Activated naive CD4-positive, alpha-beta T cell treated with anti-CD3 and anti-CD28 coated beads, Interleukin-2, amount 50 U/mL, for 24 hours (primary cell): Measurements from ENCODE around the gene PRTN3.
A peak's percentile ranks its signal among the peaks of the same experiment; 100 is the strongest.
"Not testable (repeated sequence)": the region's sequence is repeated elsewhere in the genome, so short reads cannot be mapped to it uniquely, and the experiment has no call there.

Source experiments
- H3K27ac Mint-ChIP-seq: one replicate; pipeline ENCODE4 v1.8.0; 2021; ENCODE audit warnings: mild to moderate bottlenecking, mixed read lengths
- H3K27me3 Mint-ChIP-seq: one replicate; pipeline ENCODE4 v1.8.0; 2021; ENCODE audit warnings: mixed read lengths
- H3K36me3 Mint-ChIP-seq: one replicate; pipeline ENCODE4 v1.8.0; 2021; ENCODE audit warnings: mixed read lengths
- H3K4me1 Mint-ChIP-seq: one replicate; pipeline ENCODE4 v1.8.0; 2021; ENCODE audit warnings: mixed read lengths
- H3K4me3 Mint-ChIP-seq: one replicate; pipeline ENCODE4 v1.8.0; 2021; ENCODE audit warnings: mild to moderate bottlenecking, mixed read lengths
- H3K9me3 Mint-ChIP-seq: one replicate; pipeline ENCODE4 v1.8.0; 2021; ENCODE audit warnings: mixed read lengths

The PRTN3 gene

GRCh38 chr19:871446-872265 is 30.9 kb downstream of the PRTN3 start:
- H3K36me3 Mint-ChIP-seq = peaks cover 3% of the 10 kb centered on the region
- no peaks in the 10 kb centered on the region for H3K9me3 Mint-ChIP-seq
- peaks cover 12% of the 10 kb centered on the region for H3K4me1 Mint-ChIP-seq
- H3K27me3 Mint-ChIP-seq = no peaks in the 10 kb centered on the region
- peak overlapping the region; percentile 62 for H3K27ac Mint-ChIP-seq
- H3K4me3 Mint-ChIP-seq = peak overlapping the region; percentile 52

DNA sequence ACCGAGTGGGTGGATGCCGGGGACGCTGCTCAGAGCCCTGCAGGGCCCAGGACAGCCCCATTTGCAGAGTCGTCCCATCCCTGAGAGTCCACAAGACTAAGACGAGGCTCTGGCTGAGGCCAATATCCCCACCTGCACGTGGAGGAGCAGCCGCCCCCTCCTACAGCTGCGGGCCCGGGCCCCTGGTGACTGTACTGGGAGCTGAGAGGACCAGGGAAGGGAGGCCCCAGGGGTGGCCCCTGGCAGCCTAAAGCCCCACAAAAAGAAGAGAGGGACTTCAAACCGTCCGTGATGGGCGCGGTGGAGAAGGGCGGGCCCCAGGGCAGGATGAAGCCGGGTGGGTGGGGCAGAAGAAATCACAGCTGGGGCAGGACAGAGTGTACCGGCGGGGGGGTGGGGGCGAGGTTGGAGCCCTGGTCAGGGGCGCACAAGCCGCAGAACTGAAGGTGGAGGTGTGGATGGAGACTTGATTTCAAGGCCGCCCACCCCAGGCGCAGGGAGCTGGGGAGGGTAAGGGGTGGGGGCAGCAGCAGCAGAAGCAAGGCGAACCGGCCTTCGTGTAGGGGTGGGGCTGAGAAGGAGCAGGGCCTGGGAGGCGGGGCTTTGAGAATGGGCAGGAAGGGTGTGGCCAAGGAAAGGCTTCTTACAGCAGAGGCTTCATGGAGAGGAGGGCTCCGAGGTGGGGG is 31.6 kb downstream of the PRTN3 start:
- Mint-ChIP-seq H3K27me3 (no peaks in the 10 kb centered on the region), H3K9me3 (no peaks in the 10 kb centered on the region), H3K4me1 (peaks cover 11% of the 10 kb centered on the region), H3K4me3 (peak overlapping the region; percentile 52), H3K27ac (peak overlapping the region; percentile 17), H3K36me3 (peaks cover 3% of the 10 kb centered on the region)

DNA sequence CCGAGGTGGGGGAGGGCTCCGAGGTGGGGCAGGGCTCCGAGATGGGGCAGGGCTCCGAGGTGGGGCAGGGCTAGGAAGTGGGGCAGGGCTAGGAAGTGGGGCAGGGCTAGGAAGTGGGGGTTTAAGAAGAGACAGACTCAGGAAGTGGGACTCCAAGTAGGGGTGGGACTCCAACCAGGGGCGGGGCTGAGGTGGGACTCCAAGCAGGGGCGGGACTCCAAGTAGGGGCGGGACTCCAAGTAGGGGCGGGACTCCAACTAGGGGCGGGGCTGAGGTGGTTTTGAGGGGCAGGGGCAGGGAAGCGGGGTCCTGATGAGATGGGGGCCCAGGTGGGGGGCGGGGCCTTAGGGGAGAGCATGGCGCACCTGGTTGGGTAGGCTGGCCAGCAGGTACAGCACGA is 32.3 kb downstream of the PRTN3 start:
- H3K36me3 Mint-ChIP-seq = no peaks in the 10 kb centered on the region
- peaks cover 8% of the 10 kb centered on the region for H3K4me1 Mint-ChIP-seq
- H3K27ac Mint-ChIP-seq = no peak overlapping the region
- H3K4me3 Mint-ChIP-seq = no peak overlapping the region
- no peaks in the 10 kb centered on the region for H3K9me3 Mint-ChIP-seq
- H3K27me3 Mint-ChIP-seq = no peaks in the 10 kb centered on the region

DNA sequence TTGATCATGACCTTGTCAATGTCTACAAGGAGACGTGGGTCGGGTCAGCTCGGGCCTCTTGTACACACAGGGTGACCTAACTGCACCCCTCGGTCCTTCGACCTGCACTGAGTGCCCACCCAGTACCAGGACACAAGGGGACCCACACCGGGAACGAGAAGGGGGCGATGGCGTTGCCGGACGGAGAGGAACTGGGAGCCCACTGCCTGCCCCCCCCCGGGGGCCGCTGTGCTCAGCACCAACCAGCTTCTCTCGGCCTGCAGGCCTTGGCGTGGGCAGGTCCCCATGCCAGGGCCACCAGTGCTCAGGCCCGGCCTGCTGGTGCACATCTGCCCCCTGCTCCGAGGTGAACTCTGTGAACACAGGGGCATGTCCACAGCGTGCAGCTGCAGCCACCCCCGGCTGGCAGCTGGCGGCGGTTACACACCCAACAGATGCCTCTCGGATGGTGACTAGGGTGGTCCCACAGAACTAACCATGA is 32.8 kb downstream of the PRTN3 start:
- no peak overlapping the region for H3K27ac Mint-ChIP-seq
- H3K9me3 Mint-ChIP-seq = no peaks in the 10 kb centered on the region
- H3K36me3 Mint-ChIP-seq = no peaks in the 10 kb centered on the region
- H3K4me3 Mint-ChIP-seq = no peak overlapping the region
- peaks cover 8% of the 10 kb centered on the region for H3K4me1 Mint-ChIP-seq
- no peaks in the 10 kb centered on the region for H3K27me3 Mint-ChIP-seq

GRCh38 chr19:875265-875879 is 34.6 kb downstream of the PRTN3 start:
- Mint-ChIP-seq H3K27me3 (no peaks in the 10 kb centered on the region), H3K9me3 (no peaks in the 10 kb centered on the region), H3K27ac (no peak overlapping the region), H3K4me1 (peaks cover 8% of the 10 kb centered on the region), H3K4me3 (no peak overlapping the region), H3K36me3 (no peaks in the 10 kb centered on the region)

DNA sequence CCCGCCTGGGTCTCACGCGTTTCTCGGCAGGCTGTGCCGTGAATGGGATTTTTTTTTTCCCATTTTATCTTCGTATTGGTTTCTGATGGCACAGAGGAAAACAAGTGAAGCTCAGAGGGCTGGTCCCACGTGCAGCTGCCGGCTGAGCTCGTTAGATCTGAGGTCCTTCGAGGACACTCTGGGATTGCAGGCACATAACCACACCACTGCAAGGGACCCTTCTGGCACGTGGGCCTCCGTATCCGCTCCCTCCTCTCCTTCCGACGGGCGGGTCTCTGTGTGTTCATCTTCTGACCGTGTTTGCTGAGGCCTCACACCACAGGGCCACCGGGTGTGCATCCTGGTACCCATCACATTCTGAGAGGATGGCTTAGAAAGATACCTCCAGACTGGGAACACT is 35.3 kb downstream of the PRTN3 start:
- H3K27me3 Mint-ChIP-seq = no peaks in the 10 kb centered on the region
- no peak overlapping the region for H3K4me3 Mint-ChIP-seq
- no peaks in the 10 kb centered on the region for H3K9me3 Mint-ChIP-seq
- H3K4me1 Mint-ChIP-seq = peaks cover 8% of the 10 kb centered on the region
- H3K27ac Mint-ChIP-seq = no peak overlapping the region
- no peaks in the 10 kb centered on the region for H3K36me3 Mint-ChIP-seq

GRCh38 chr19:876780-877314 is 36.0 kb downstream of the PRTN3 start:
- Mint-ChIP-seq H3K4me3 (no peak overlapping the region), H3K27ac (no peak overlapping the region)

DNA sequence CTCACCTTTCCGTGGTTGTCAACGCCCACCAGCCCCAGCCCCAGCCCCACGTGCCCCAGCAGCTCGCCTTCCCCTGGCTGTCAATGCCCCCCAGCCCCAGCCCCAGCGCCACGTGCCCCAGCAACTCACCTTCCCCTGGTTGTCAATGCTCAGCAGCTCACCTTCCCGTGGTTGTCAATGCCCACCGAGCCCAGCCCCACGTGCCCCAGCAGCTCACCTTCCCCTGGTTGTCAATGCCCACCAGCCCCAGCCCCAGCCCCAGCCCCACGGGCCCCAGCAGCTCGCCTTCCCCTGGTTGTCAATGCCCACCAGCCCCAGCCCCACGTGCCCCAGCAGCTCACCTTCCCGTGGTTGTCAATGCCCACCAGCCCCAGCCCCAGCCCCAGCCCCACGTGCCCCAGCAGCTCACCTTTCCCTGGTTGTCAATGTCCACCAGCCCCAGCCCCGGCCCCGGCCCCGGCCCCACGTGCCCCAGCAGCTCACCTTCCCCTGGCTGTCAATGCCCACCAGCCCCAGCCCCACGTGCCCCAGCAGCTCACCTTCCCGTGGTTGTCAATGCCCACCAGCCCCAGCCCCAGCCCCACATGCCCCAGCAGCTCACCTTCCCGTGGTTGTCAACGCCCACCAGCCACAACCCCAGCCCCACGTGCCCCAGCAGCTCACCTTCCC is 37.3 kb downstream of the PRTN3 start:
- H3K9me3 Mint-ChIP-seq, H3K36me3 Mint-ChIP-seq, H3K27me3 Mint-ChIP-seq, H3K27ac Mint-ChIP-seq, H3K4me3 Mint-ChIP-seq, H3K4me1 Mint-ChIP-seq: not testable (repeated sequence)

More at GRCh38 chr19:876780-877314, 36.0 kb downstream of the PRTN3 start:
- no peaks in the 10 kb centered on the region for H3K27me3 Mint-ChIP-seq
- H3K9me3 Mint-ChIP-seq = no peaks in the 10 kb centered on the region
- H3K36me3 Mint-ChIP-seq = no peaks in the 10 kb centered on the region
- peaks cover 8% of the 10 kb centered on the region for H3K4me1 Mint-ChIP-seq

GRCh38 chr19:878751-879561 is 38.2 kb downstream of the PRTN3 start:
- H3K27me3 Mint-ChIP-seq, H3K9me3 Mint-ChIP-seq, H3K4me1 Mint-ChIP-seq, H3K27ac Mint-ChIP-seq, H3K4me3 Mint-ChIP-seq, H3K36me3 Mint-ChIP-seq: not testable (repeated sequence)

DNA sequence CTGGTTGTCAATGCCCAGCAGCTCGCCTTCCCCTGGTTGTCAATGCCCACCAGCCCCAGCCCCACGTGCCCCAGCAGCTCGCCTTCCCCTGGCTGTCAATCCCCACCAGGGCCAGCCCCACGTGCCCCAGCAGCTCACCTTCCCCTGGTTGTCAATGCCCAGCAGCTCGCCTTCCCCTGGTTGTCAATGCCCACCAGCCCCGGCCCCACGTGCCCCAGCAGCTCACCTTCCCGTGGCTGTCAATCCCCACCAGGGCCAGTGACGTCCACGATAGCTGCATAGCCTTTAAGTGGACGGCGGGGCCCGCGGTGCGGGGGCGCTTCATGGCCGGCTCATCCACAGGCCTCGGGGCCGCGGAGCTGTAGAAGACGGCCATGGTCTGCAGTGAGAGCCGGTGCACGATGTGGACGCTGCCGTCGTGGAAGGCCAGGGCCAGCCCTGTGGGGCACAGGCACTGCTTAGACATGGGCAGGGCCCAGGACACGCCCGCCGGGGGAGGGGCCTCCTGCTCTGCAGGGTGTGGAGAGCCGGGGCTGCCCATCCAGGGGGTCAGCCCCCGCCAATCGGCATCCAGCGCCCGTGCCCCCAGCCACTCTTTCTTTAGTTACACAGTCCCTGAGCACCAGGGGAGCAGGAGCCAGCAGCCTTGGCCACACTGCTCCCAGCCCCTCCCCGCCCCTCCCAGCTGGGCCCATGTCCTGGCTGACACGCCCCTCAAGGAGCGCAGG is 39.1 kb downstream of the PRTN3 start:
- H3K4me3 Mint-ChIP-seq = no peak overlapping the region
- H3K27me3 Mint-ChIP-seq = no peaks in the 10 kb centered on the region
- H3K36me3 Mint-ChIP-seq = no peaks in the 10 kb centered on the region
- H3K9me3 Mint-ChIP-seq = no peaks in the 10 kb centered on the region
- H3K4me1 Mint-ChIP-seq = no peaks in the 10 kb centered on the region
- no peak overlapping the region for H3K27ac Mint-ChIP-seq

GRCh38 chr19:881385-882071 is 40.7 kb downstream of the PRTN3 start:
- Mint-ChIP-seq H3K27me3 (no peaks in the 10 kb centered on the region), H3K4me1 (no peaks in the 10 kb centered on the region), H3K4me3 (no peak overlapping the region), H3K9me3 (no peaks in the 10 kb centered on the region), H3K36me3 (no peaks in the 10 kb centered on the region), H3K27ac (no peak overlapping the region)

- H3K9me3 Mint-ChIP-seq = no peaks in the 10 kb centered on the region
- H3K27ac Mint-ChIP-seq = no peak overlapping the region
- no peaks in the 10 kb centered on the region for H3K27me3 Mint-ChIP-seq
- no peak overlapping the region for H3K4me3 Mint-ChIP-seq
- H3K36me3 Mint-ChIP-seq = no peaks in the 10 kb centered on the region
- H3K4me1 Mint-ChIP-seq = no peaks in the 10 kb centered on the region
These were observed 42.2 kb downstream of the PRTN3 start for GRCh38 chr19:882871-883497.

GRCh38 chr19:883661-884211 is 42.9 kb downstream of the PRTN3 start:
- Mint-ChIP-seq H3K27me3 (no peaks in the 10 kb centered on the region), H3K27ac (no peak overlapping the region), H3K4me1 (no peaks in the 10 kb centered on the region), H3K36me3 (no peaks in the 10 kb centered on the region), H3K4me3 (no peak overlapping the region), H3K9me3 (no peaks in the 10 kb centered on the region)
